A549 (cell line): ENCODE measurements around the gene SYT2.
"Not testable (repeated sequence)": the region's sequence is repeated elsewhere in the genome, so short reads cannot be mapped to it uniquely, and the experiment has no call there.

Experiments
- BCL3 ChIP-seq: fragments of >200 bp; sonication (Bioruptor Twin); formaldehyde crosslinking; IDR thresholded peaks from 3 replicates; pipeline ENCODE4 v1.6.1; 2016
- CEBPB ChIP-seq, 2 experiments: fragments of >200 bp in 1 of 2; sonication (Bioruptor Twin) in 1 of 2; formaldehyde crosslinking in 1 of 2; IDR thresholded peaks; 2 replicates each; pipeline ENCODE4 v1.6.1; 2012 to 2016
- EP300 ChIP-seq, 2 experiments: fragments of >200 bp; sonication (Bioruptor Twin); formaldehyde crosslinking; IDR thresholded peaks; 2 replicates in 1 of 2; 3 replicates in 1 of 2; pipeline ENCODE4 v1.6.1; 2016 to 2017
- MAFK ChIP-seq: fragments of 450-650 bp; IDR thresholded peaks from 2 replicates; pipeline ENCODE4 v1.6.1; 2014; ENCODE audit not compliant: partially characterized antibody
- MYC ChIP-seq: IDR thresholded peaks from 2 replicates; pipeline ENCODE4 v1.6.1; 2012; ENCODE audit warnings: mild to moderate bottlenecking, inconsistent platforms, low read length, improper control_type of control experiment, borderline replicate concordance
- PBX3 ChIP-seq: IDR thresholded peaks from 2 replicates; pipeline ENCODE4 v1.6.1; 2012
- POLR2A ChIP-seq: IDR thresholded peaks from 2 replicates; pipeline ENCODE4 v1.6.1; 2012; ENCODE audit warnings: mild to moderate bottlenecking, low read length
- RAD21 ChIP-seq, 2 experiments: fragments of >200 bp in 1 of 2; sonication (Bioruptor Twin) in 1 of 2; formaldehyde crosslinking in 1 of 2; IDR thresholded peaks in 1 of 2; conservative IDR thresholded peaks in 1 of 2; 2 replicates in 1 of 2; 3 replicates in 1 of 2; pipeline ENCODE4 v1.6.1; 2012 to 2018; ENCODE audit warnings: inconsistent platforms in 1 of 2
- RCOR1 ChIP-seq: fragments of 150-350 bp; IDR thresholded peaks from 2 replicates; pipeline ENCODE4 v1.6.1; 2014; ENCODE audit warnings: antibody characterized with exemption, low read length, low read depth
- RFX5 ChIP-seq: fragments of 450-650 bp; IDR thresholded peaks from 2 replicates; pipeline ENCODE4 v1.7.1; 2014; ENCODE audit warnings: antibody characterized with exemption, mild to moderate bottlenecking, moderate library complexity
- SMC3 ChIP-seq: fragments of >200 bp; sonication (Bioruptor Twin); formaldehyde crosslinking; IDR thresholded peaks from 3 replicates; pipeline ENCODE4 v1.6.1; 2018; ENCODE audit warnings: inconsistent platforms
- SREBF2 ChIP-seq: fragments of 450-650 bp; IDR thresholded peaks from 2 replicates; pipeline ENCODE4 v1.6.1; 2014; ENCODE audit warnings: mild to moderate bottlenecking, moderate library complexity
- TF ChIP-seq, protein P1 (sequence below): fragments of >200 bp; sonication (Bioruptor Twin); formaldehyde crosslinking; IDR thresholded peaks from 3 replicates; pipeline ENCODE4 v1.5.1; 2016

DNA sequence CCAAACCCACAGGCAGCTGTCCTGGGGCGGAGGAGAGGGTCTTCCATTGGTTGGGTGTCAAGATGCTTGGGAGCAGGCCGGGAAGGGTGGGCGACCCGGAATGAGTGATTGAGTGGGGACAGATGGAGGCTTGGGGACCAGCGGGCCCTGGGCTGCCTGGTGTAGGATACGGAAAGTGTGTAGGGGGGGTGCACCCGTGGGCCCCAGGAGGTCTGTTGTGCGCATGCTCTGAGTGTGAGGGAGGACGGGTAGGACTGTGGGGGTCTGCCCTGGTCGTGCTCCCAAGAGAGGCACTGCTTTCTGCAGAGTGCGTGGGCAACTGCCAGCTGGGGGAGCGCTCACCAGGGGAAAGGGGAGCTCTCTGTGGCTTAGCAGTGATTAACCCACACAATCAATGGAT, 86.8 kb downstream of the SYT2 start:
- TF ChIP-seq POLR2A; BCL3; SMC3; RAD21 (conservative IDR thresholded peaks at IDR 0.05 in 1 of 2, IDR thresholded peaks at IDR 0.05 in 1 of 2); MYC; SREBF2; CEBPB (IDR thresholded peaks at IDR 0.05); MAFK; PBX3; RCOR1; EP300 (IDR thresholded peaks at IDR 0.05); RFX5: not testable (repeated sequence)
- TF ChIP-seq, protein P1, sequence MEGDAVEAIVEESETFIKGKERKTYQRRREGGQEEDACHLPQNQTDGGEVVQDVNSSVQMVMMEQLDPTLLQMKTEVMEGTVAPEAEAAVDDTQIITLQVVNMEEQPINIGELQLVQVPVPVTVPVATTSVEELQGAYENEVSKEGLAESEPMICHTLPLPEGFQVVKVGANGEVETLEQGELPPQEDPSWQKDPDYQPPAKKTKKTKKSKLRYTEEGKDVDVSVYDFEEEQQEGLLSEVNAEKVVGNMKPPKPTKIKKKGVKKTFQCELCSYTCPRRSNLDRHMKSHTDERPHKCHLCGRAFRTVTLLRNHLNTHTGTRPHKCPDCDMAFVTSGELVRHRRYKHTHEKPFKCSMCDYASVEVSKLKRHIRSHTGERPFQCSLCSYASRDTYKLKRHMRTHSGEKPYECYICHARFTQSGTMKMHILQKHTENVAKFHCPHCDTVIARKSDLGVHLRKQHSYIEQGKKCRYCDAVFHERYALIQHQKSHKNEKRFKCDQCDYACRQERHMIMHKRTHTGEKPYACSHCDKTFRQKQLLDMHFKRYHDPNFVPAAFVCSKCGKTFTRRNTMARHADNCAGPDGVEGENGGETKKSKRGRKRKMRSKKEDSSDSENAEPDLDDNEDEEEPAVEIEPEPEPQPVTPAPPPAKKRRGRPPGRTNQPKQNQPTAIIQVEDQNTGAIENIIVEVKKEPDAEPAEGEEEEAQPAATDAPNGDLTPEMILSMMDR, result not testable (repeated sequence)
